Measurements from ENCODE around the gene CENPN. TPM values are rescaled to one million over a fixed set of nuclear protein-coding genes. Genes with fewer than 3 reads are reported as not detected.
A peak's percentile ranks its signal among the peaks of the same experiment; 100 is the strongest.

The CENPN gene
- polyA plus RNA-seq, 1 donor, result 14.8 TPM

GRCh38 chr16:81018496-81018895, 11.5 kb downstream of the CENPN start:
- Histone ChIP-seq H3K4me3 (ENCODE audit: low read length) (no peak overlapping the region), H3K36me3 (ENCODE audit: control insufficient read depth, insufficient read depth, low read length) (peaks cover 31% of the 10 kb centered on the region), H3K27me3 (ENCODE audit: control insufficient read depth, insufficient read depth, low read length) (no peaks in the 10 kb centered on the region), H3K9me3 (ENCODE audit: control insufficient read depth, low read depth, low read length) (no peaks in the 10 kb centered on the region), H3K4me1 (ENCODE audit: control insufficient read depth, insufficient read depth, low read length) (no peaks in the 10 kb centered on the region), H3K27ac (ENCODE audit: low read length) (no peak overlapping the region)
- DNase-seq, result no peak
- no CpG with 5 or more reads among the region's 2 CpGs for WGBS (ENCODE audit: insufficient coverage, low lambda C conversion rate)

- Histone ChIP-seq H3K27ac (ENCODE audit: low read length) (no peak overlapping the region), H3K4me3 (ENCODE audit: low read length) (no peak overlapping the region), H3K27me3 (ENCODE audit: control insufficient read depth, insufficient read depth, low read length) (no peaks in the 10 kb centered on the region), H3K36me3 (ENCODE audit: control insufficient read depth, insufficient read depth, low read length) (peaks cover 9% of the 10 kb centered on the region), H3K4me1 (ENCODE audit: control insufficient read depth, insufficient read depth, low read length) (no peaks in the 10 kb centered on the region), H3K9me3 (ENCODE audit: control insufficient read depth, low read depth, low read length) (no peaks in the 10 kb centered on the region)
- no peak for DNase-seq
- 83% methylated on average over 1 of the region's 4 CpGs for WGBS (ENCODE audit: insufficient coverage, low lambda C conversion rate)
Observed at GRCh38 chr16:81026429-81026828, 19.4 kb downstream of the CENPN start.

- H3K9me3 ChIP-seq (ENCODE audit: control insufficient read depth, low read depth, low read length), result no peaks in the 10 kb centered on the region
- WGBS (ENCODE audit: insufficient coverage, low lambda C conversion rate), result no CpG with 5 or more reads among the region's 11 CpGs
- H3K27ac ChIP-seq (ENCODE audit: low read length), result no peak overlapping the region
- no peaks in the 10 kb centered on the region for H3K27me3 ChIP-seq (ENCODE audit: control insufficient read depth, insufficient read depth, low read length)
- peaks cover 7% of the 10 kb centered on the region for H3K36me3 ChIP-seq (ENCODE audit: control insufficient read depth, insufficient read depth, low read length)
- no peak overlapping the region for H3K4me3 ChIP-seq (ENCODE audit: low read length)
- DNase-seq, result no peak
- no peaks in the 10 kb centered on the region for H3K4me1 ChIP-seq (ENCODE audit: control insufficient read depth, insufficient read depth, low read length)
Observed at GRCh38 chr16:81029930-81030604, 23.1 kb downstream of the CENPN start.

- 47% methylated on average over 3 of the region's 54 CpGs for WGBS (ENCODE audit: insufficient coverage, low lambda C conversion rate)
- Histone ChIP-seq H3K27me3 (ENCODE audit: control insufficient read depth, insufficient read depth, low read length) (no peaks in the 10 kb centered on the region), H3K9me3 (ENCODE audit: control insufficient read depth, low read depth, low read length) (no peaks in the 10 kb centered on the region), H3K27ac (ENCODE audit: low read length) (peak within 1 kb of the TSS; percentile 16), H3K4me3 (ENCODE audit: low read length) (peak within 1 kb of the TSS; percentile 57), H3K4me1 (ENCODE audit: control insufficient read depth, insufficient read depth, low read length) (peaks cover 8% of the 10 kb centered on the region), H3K36me3 (ENCODE audit: control insufficient read depth, insufficient read depth, low read length) (peaks cover 13% of the 10 kb centered on the region)
- peak; percentile 84 to 93 for DNase-seq
Observed at GRCh38 chr16:81035398-81035974, 28.5 kb downstream of the CENPN start, which contains the start of gene ATMIN. ATMIN (plus strand) TSS chr16:81035842; CDS start chr16:81035871, 29 bp downstream.

GRCh38 chr16:81035975-81036750, 29.1 kb downstream of the CENPN start:
- Histone ChIP-seq H3K9me3 (ENCODE audit: control insufficient read depth, low read depth, low read length) (no peaks in the 10 kb centered on the region), H3K27ac (ENCODE audit: low read length) (peak overlapping the region; percentile 16), H3K4me3 (ENCODE audit: low read length) (peak overlapping the region; percentile 57), H3K27me3 (ENCODE audit: control insufficient read depth, insufficient read depth, low read length) (no peaks in the 10 kb centered on the region), H3K4me1 (ENCODE audit: control insufficient read depth, insufficient read depth, low read length) (peaks cover 8% of the 10 kb centered on the region), H3K36me3 (ENCODE audit: control insufficient read depth, insufficient read depth, low read length) (peaks cover 17% of the 10 kb centered on the region)
- DNase-seq, result peak; percentile 20 to 59
- no CpG with 5 or more reads among the region's 80 CpGs for WGBS (ENCODE audit: insufficient coverage, low lambda C conversion rate)

GRCh38 chr16:81036751-81037350, 29.8 kb downstream of the CENPN start:
- H3K27me3 ChIP-seq (ENCODE audit: control insufficient read depth, insufficient read depth, low read length), result no peaks in the 10 kb centered on the region
- H3K36me3 ChIP-seq (ENCODE audit: control insufficient read depth, insufficient read depth, low read length), result peaks cover 24% of the 10 kb centered on the region
- DNase-seq, result peak; percentile 6 to 28
- peaks cover 8% of the 10 kb centered on the region for H3K4me1 ChIP-seq (ENCODE audit: control insufficient read depth, insufficient read depth, low read length)
- peak overlapping the region; percentile 57 for H3K4me3 ChIP-seq (ENCODE audit: low read length)
- no peaks in the 10 kb centered on the region for H3K9me3 ChIP-seq (ENCODE audit: control insufficient read depth, low read depth, low read length)
- WGBS (ENCODE audit: insufficient coverage, low lambda C conversion rate), result 15% methylated on average over 4 of the region's 10 CpGs
- H3K27ac ChIP-seq (ENCODE audit: low read length), result peak overlapping the region; percentile 16

GRCh38 chr16:81040131-81040530, 33.1 kb downstream of the CENPN start:
- no peaks in the 10 kb centered on the region for H3K9me3 ChIP-seq (ENCODE audit: control insufficient read depth, low read depth, low read length)
- WGBS (ENCODE audit: insufficient coverage, low lambda C conversion rate), result 100% methylated on average over 1 of the region's 2 CpGs
- no peak overlapping the region for H3K4me3 ChIP-seq (ENCODE audit: low read length)
- H3K36me3 ChIP-seq (ENCODE audit: control insufficient read depth, insufficient read depth, low read length), result peaks cover 50% of the 10 kb centered on the region
- H3K4me1 ChIP-seq (ENCODE audit: control insufficient read depth, insufficient read depth, low read length), result peaks cover 8% of the 10 kb centered on the region
- H3K27ac ChIP-seq (ENCODE audit: low read length), result no peak overlapping the region
- DNase-seq, result no peak
- H3K27me3 ChIP-seq (ENCODE audit: control insufficient read depth, insufficient read depth, low read length), result no peaks in the 10 kb centered on the region

GRCh38 chr16:81040842-81041241, 33.8 kb downstream of the CENPN start:
- Histone ChIP-seq H3K4me1 (ENCODE audit: control insufficient read depth, insufficient read depth, low read length) (peaks cover 5% of the 10 kb centered on the region), H3K9me3 (ENCODE audit: control insufficient read depth, low read depth, low read length) (no peaks in the 10 kb centered on the region), H3K36me3 (ENCODE audit: control insufficient read depth, insufficient read depth, low read length) (peaks cover 53% of the 10 kb centered on the region), H3K27ac (ENCODE audit: low read length) (no peak overlapping the region), H3K27me3 (ENCODE audit: control insufficient read depth, insufficient read depth, low read length) (no peaks in the 10 kb centered on the region), H3K4me3 (ENCODE audit: low read length) (no peak overlapping the region)
- no peak for DNase-seq
- 92% methylated on average over 2 of the region's 5 CpGs for WGBS (ENCODE audit: insufficient coverage, low lambda C conversion rate)

- H3K27ac ChIP-seq (ENCODE audit: low read length), result no peak overlapping the region
- H3K27me3 ChIP-seq (ENCODE audit: control insufficient read depth, insufficient read depth, low read length), result no peaks in the 10 kb centered on the region
- no peak for DNase-seq
- H3K4me1 ChIP-seq (ENCODE audit: control insufficient read depth, insufficient read depth, low read length), result peaks cover 5% of the 10 kb centered on the region
- no peak overlapping the region for H3K4me3 ChIP-seq (ENCODE audit: low read length)
- no CpG with 5 or more reads among the region's 4 CpGs for WGBS (ENCODE audit: insufficient coverage, low lambda C conversion rate)
- H3K9me3 ChIP-seq (ENCODE audit: control insufficient read depth, low read depth, low read length), result no peaks in the 10 kb centered on the region
- peaks cover 55% of the 10 kb centered on the region for H3K36me3 ChIP-seq (ENCODE audit: control insufficient read depth, insufficient read depth, low read length)
Observed at GRCh38 chr16:81041696-81042095, 34.7 kb downstream of the CENPN start.

- peaks cover 50% of the 10 kb centered on the region for H3K36me3 ChIP-seq (ENCODE audit: control insufficient read depth, insufficient read depth, low read length)
- peak overlapping the region; percentile 43 for H3K27ac ChIP-seq (ENCODE audit: low read length)
- no CpG with 5 or more reads among the region's 2 CpGs for WGBS (ENCODE audit: insufficient coverage, low lambda C conversion rate)
- H3K9me3 ChIP-seq (ENCODE audit: control insufficient read depth, low read depth, low read length), result peaks cover under 1% of the 10 kb centered on the region
- peak; percentile 32 to 60 for DNase-seq
- H3K4me1 ChIP-seq (ENCODE audit: control insufficient read depth, insufficient read depth, low read length), result no peaks in the 10 kb centered on the region
- no peaks in the 10 kb centered on the region for H3K27me3 ChIP-seq (ENCODE audit: control insufficient read depth, insufficient read depth, low read length)
- H3K4me3 ChIP-seq (ENCODE audit: low read length), result no peak overlapping the region
Observed at GRCh38 chr16:81042821-81043220, 35.8 kb downstream of the CENPN start.
